ENCODE measurements around the gene POLN.

Gene POLN

GRCh38 chr4:2083116-2083825, 158.7 kb downstream of the POLN start:
- Mint-ChIP-seq H3K27ac (no peak overlapping the region), H3K27me3 (ENCODE audit: low read depth) (no peaks in the 10 kb centered on the region), H3K4me3 (no peak overlapping the region), H3K9me3 (no peaks in the 10 kb centered on the region), H3K4me1 (ENCODE audit: low read depth) (no peaks in the 10 kb centered on the region), H3K36me3 (ENCODE audit: low read depth) (no peaks in the 10 kb centered on the region)

DNA sequence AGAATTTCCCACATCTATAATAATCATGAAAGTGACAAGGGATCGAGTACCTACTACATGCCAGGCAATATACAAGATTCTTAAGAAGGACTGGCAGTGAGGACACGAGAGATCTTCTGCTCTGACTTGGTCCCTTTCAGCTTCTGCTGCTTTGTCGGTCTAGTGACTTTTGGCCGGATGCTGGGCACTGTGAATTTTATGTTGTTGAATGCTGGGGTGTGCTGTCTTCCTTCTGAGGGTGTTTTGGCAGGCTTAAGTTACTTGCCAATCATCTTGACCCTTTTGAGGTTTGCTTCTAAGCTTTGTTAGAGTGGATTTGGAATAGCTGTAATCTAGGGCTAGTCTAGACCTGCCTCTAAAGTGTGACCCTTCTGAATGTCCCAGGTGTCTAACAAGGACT, 159.3 kb downstream of the POLN start:
- no peaks in the 10 kb centered on the region for H3K27me3 Mint-ChIP-seq (ENCODE audit: low read depth)
- H3K36me3 Mint-ChIP-seq (ENCODE audit: low read depth), result no peaks in the 10 kb centered on the region
- H3K4me3 Mint-ChIP-seq, result no peak overlapping the region
- no peaks in the 10 kb centered on the region for H3K9me3 Mint-ChIP-seq
- H3K4me1 Mint-ChIP-seq (ENCODE audit: low read depth), result no peaks in the 10 kb centered on the region
- no peak overlapping the region for H3K27ac Mint-ChIP-seq

DNA sequence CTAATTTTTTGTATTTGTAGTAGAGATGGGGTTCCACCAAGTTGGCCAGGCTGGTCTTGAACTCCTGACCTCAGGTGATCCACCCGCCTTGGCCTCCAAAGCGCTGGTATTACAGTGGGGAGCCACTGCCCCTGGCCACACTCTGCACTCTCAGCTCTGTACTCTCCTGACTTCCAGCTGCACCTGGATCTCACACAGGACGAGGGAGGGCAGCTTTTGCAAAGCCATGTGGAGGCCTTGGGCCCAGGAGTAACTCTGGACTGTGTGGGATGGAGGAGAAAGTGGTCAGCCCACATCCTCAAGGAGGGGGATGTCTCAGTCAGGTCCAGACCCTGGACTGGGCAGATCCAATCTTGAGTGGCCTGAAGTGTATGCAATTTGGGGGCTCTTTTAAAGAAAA, 159.8 kb downstream of the POLN start:
- H3K27me3 Mint-ChIP-seq (ENCODE audit: low read depth), result no peaks in the 10 kb centered on the region
- H3K36me3 Mint-ChIP-seq (ENCODE audit: low read depth), result no peaks in the 10 kb centered on the region
- H3K9me3 Mint-ChIP-seq, result no peaks in the 10 kb centered on the region
- no peak overlapping the region for H3K27ac Mint-ChIP-seq
- no peaks in the 10 kb centered on the region for H3K4me1 Mint-ChIP-seq (ENCODE audit: low read depth)
- no peak overlapping the region for H3K4me3 Mint-ChIP-seq

DNA sequence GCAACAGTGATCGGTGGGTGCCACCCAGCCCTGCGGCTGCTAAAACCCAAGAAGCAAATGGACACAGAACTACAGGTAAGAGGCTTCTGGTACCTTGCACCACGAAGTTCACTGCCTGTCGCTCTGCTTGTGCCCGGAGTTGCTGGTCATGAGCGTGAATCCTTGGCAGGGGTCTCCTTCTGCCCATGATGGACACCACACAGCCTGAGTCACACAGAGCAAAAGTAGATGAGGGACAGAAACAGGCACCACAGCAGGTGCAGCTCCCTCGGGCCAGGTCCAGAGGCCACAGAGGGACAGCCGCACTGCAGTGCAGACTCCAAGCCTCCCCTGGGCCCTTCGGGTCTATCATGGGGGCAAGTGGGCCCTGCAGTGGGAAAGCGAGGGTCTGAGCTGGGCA, 160.4 kb downstream of the POLN start:
- no peaks in the 10 kb centered on the region for H3K4me1 Mint-ChIP-seq (ENCODE audit: low read depth)
- H3K9me3 Mint-ChIP-seq, result no peaks in the 10 kb centered on the region
- H3K27ac Mint-ChIP-seq, result no peak overlapping the region

DNA sequence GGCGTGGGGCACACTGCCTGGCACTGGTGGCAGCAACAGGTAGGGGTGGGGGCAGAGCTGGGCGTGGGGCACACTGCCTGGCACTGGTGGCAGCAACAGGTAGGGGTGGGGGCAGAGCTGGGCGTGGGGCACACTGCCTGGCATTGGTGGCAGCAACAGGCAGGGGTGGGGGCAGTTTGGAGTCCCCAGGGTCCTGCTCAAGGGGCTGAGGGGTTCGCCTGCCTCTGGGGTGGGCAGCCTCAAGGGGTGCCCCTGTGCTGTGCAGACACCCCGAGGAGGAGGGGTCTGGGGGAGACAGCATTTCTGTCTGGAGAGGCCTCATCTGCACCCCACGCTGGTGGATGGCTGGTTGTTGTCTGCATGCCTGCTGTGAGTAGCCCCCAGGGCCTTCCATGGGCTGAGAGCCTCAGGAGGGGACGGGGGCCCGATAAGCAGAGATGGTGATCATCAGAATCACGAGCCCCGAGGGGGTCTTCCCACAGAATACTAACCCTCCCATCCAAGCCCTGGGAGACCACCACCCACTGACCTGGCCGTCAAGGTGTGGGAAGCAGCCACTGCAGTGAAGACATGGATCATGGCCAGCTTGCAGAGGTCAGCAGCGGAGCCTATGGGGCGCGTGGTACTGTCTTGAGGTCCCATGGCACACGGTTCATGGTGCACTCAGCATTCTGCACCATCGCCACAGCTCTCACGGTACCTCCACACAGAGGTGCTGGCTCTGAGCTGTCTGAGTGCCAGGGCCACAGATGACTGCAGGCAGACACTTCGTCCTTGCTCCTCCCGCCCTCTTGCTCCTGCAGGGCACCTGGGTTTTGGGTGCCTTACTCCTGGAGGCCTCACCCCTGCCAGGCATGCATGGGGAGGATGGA, 161.3 kb downstream of the POLN start:
- Mint-ChIP-seq H3K36me3 (ENCODE audit: low read depth) (no peaks in the 10 kb centered on the region), H3K4me3 (no peak overlapping the region)

More for the DNA sequence above, 160.4 kb downstream of the POLN start:
- H3K4me3 Mint-ChIP-seq, result no peak overlapping the region
- no peaks in the 10 kb centered on the region for H3K27me3 Mint-ChIP-seq (ENCODE audit: low read depth)
- no peaks in the 10 kb centered on the region for H3K36me3 Mint-ChIP-seq (ENCODE audit: low read depth)

DNA sequence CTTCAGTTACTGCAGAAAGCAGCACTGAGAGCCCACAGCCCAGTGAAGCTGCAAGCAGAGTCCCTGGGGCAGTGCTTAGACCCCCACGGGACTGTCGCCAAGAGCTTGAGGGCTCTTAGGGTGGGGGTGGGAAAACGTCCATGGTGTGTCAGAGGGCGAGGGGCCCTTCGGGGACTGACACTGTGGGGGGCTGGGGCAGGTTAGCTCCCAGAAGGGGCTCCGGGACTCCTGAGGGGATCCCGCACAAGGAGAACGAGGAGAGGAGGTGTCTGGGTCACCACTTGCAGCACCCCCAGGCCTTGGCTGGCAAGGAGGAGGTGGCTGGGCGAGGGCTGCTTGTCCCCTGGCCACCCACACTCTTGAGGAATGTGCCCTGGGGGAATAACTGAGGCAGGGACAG, 162.0 kb downstream of the POLN start:
- H3K4me3 Mint-ChIP-seq, result no peak overlapping the region
- no peaks in the 10 kb centered on the region for H3K9me3 Mint-ChIP-seq
- H3K36me3 Mint-ChIP-seq (ENCODE audit: low read depth), result no peaks in the 10 kb centered on the region
- no peaks in the 10 kb centered on the region for H3K27me3 Mint-ChIP-seq (ENCODE audit: low read depth)
- no peak overlapping the region for H3K27ac Mint-ChIP-seq
- no peaks in the 10 kb centered on the region for H3K4me1 Mint-ChIP-seq (ENCODE audit: low read depth)

More for the DNA sequence above, 161.3 kb downstream of the POLN start:
- Mint-ChIP-seq H3K4me1 (ENCODE audit: low read depth) (no peaks in the 10 kb centered on the region), H3K27me3 (ENCODE audit: low read depth) (no peaks in the 10 kb centered on the region), H3K9me3 (no peaks in the 10 kb centered on the region), H3K27ac (no peak overlapping the region)

GRCh38 chr4:2079006-2079405, 162.9 kb downstream of the POLN start:
- H3K9me3 Mint-ChIP-seq, result no peaks in the 10 kb centered on the region
- no peak overlapping the region for H3K4me3 Mint-ChIP-seq
- H3K27me3 Mint-ChIP-seq (ENCODE audit: low read depth), result no peaks in the 10 kb centered on the region
- no peak overlapping the region for H3K27ac Mint-ChIP-seq
- no peaks in the 10 kb centered on the region for H3K4me1 Mint-ChIP-seq (ENCODE audit: low read depth)
- H3K36me3 Mint-ChIP-seq (ENCODE audit: low read depth), result no peaks in the 10 kb centered on the region

- Mint-ChIP-seq H3K9me3 (no peaks in the 10 kb centered on the region), H3K27me3 (ENCODE audit: low read depth) (no peaks in the 10 kb centered on the region), H3K4me1 (ENCODE audit: low read depth) (no peaks in the 10 kb centered on the region), H3K4me3 (no peak overlapping the region), H3K27ac (no peak overlapping the region), H3K36me3 (ENCODE audit: low read depth) (no peaks in the 10 kb centered on the region)
Measured at GRCh38 chr4:2078584-2078983, 163.3 kb downstream of the POLN start.

- Mint-ChIP-seq H3K4me1 (ENCODE audit: low read depth) (no peaks in the 10 kb centered on the region), H3K36me3 (ENCODE audit: low read depth) (no peaks in the 10 kb centered on the region), H3K27me3 (ENCODE audit: low read depth) (no peaks in the 10 kb centered on the region), H3K4me3 (no peak overlapping the region), H3K9me3 (no peaks in the 10 kb centered on the region), H3K27ac (no peak overlapping the region)
Measured at GRCh38 chr4:2077537-2078460, 164.1 kb downstream of the POLN start.

DNA sequence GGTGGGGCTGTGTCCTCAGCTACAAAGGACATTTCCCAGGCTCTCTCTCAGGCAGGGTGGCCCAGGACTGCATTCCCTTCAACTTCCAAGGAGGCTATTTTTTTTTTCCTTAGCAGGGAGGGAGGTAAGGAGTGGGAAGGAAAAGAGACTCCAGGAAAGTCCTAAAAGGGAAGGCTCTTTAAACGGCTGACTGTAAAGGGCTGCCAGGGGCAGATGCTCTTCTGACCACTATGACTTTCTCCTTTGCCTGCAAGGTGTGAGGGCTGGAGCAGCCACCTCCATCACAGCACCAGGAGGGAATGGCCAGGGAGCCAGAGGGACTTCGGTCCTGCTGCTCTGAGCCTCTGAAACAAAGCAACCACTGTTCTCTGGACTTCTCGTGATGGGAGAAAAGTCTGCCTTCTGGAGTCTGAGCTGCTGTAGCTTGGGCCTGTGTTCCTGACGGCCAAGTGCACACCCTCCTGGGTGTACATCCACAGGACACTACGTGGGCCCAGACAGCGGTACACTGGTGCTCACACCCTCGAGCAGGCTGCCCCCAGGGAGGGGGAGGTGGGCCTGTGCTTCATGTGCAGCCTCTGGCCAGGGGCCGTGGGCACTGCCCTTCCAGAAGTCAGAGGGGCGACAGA, 164.9 kb downstream of the POLN start:
- Mint-ChIP-seq H3K36me3 (ENCODE audit: low read depth) (no peaks in the 10 kb centered on the region), H3K27ac (no peak overlapping the region), H3K4me3 (no peak overlapping the region), H3K9me3 (no peaks in the 10 kb centered on the region), H3K27me3 (ENCODE audit: low read depth) (no peaks in the 10 kb centered on the region), H3K4me1 (ENCODE audit: low read depth) (no peaks in the 10 kb centered on the region)

DNA sequence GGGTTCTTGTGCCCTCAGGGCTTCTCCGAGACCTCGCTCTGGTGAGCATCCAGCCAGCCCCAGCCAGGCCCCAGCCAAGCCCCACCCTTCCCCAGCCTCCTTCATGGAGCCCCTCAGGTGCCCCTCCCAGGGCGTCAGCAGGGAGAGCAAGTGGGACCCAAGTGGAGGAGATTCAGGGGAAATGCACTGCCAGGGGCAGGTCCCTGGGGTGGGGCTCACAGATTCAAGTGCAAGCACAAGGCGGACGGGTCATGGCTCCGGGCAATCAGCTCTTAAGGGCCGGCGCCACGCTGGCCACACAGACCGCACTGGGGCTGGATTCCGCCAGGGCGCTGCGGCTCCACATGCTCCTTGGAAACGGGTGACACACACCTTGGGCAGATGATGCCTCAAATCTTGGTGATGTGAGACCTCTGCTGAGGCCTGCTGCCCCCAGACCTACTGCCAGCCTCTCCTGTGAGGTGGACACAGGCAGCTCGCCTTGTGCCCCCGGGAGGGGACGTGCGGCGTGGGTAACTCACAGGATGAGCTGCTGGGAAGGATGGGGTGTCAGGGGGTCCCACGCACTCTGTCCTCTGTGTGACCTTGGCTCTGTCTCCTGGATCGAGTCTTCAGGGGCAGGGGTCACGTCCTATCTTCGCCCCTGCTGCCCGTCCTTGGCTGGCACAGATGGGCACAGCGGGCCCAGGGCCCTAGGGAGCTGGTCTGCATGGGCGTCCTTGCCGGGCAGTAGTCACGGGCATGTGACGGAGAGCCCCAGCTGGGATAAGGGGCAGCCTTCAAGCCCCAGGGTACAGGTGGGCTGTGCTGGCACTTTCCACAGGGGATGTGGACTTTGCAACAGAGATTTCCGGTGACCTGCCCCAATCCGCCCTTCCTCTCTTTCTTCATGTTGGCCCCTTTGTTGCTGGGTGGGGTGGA, 165.7 kb downstream of the POLN start:
- Mint-ChIP-seq H3K36me3 (ENCODE audit: low read depth) (no peaks in the 10 kb centered on the region), H3K4me1 (ENCODE audit: low read depth) (no peaks in the 10 kb centered on the region), H3K27ac (no peak overlapping the region), H3K4me3 (no peak overlapping the region), H3K27me3 (ENCODE audit: low read depth) (no peaks in the 10 kb centered on the region), H3K9me3 (no peaks in the 10 kb centered on the region)

DNA sequence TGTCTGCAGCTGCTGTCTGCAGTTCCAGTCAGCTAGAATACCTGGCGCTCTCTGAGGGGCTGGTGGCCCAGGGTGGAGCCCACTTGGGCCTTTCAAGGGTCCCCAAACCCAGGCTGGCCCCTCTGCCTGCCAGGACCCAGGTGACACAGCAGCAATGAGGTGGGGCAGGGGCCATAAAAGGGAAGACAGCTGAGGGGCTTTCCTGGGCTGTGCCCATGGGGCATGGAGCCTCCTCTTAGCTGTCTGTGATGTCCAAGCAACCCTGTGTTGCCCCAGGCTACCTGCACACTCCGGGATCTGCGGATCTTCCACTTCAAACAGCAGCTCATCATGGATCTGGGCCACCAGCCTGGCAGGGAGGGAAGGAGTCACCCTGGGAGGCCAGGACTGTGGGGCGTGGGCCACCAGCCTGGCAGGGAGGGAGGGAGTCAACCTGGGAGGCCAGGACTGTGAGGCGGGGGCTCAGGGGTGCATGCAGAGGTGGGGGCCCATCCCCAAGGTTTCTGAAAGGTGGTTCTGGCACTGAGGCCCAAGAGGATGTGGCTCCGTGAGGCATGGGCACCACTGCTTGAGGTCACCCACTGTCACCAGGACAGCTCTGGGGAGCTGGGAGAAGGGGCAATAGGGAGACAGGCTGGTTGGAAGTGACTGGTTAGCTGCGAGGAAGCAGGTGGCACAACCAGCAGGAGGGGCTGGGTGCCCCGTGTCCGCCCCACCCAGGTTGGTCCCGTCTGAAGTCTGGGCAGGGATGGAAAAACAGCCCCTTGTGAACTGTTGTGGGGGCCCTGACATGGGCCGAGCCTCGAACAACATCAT, 166.5 kb downstream of the POLN start:
- no peaks in the 10 kb centered on the region for H3K27me3 Mint-ChIP-seq (ENCODE audit: low read depth)
- H3K9me3 Mint-ChIP-seq, result no peaks in the 10 kb centered on the region
- no peaks in the 10 kb centered on the region for H3K36me3 Mint-ChIP-seq (ENCODE audit: low read depth)
- no peaks in the 10 kb centered on the region for H3K4me1 Mint-ChIP-seq (ENCODE audit: low read depth)
- no peak overlapping the region for H3K27ac Mint-ChIP-seq
- H3K4me3 Mint-ChIP-seq, result no peak overlapping the region

GRCh38 chr4:2074588-2074987, 167.3 kb downstream of the POLN start:
- Mint-ChIP-seq H3K4me3 (no peak overlapping the region), H3K9me3 (no peaks in the 10 kb centered on the region), H3K36me3 (ENCODE audit: low read depth) (no peaks in the 10 kb centered on the region), H3K4me1 (ENCODE audit: low read depth) (no peaks in the 10 kb centered on the region), H3K27me3 (ENCODE audit: low read depth) (no peaks in the 10 kb centered on the region), H3K27ac (no peak overlapping the region)
